NCI-H1092 (cell line): ENCODE results near the gene PARD6B.
"Not testable (repeated sequence)": the region's sequence is repeated elsewhere in the genome, so short reads cannot be mapped to it uniquely, and the experiment has no call there.

Experiments used
- DNase-seq: peaks from one replicate; lab custom pipeline; 2025; lab: John Stamatoyannopoulos, UW

The PARD6B gene

DNA sequence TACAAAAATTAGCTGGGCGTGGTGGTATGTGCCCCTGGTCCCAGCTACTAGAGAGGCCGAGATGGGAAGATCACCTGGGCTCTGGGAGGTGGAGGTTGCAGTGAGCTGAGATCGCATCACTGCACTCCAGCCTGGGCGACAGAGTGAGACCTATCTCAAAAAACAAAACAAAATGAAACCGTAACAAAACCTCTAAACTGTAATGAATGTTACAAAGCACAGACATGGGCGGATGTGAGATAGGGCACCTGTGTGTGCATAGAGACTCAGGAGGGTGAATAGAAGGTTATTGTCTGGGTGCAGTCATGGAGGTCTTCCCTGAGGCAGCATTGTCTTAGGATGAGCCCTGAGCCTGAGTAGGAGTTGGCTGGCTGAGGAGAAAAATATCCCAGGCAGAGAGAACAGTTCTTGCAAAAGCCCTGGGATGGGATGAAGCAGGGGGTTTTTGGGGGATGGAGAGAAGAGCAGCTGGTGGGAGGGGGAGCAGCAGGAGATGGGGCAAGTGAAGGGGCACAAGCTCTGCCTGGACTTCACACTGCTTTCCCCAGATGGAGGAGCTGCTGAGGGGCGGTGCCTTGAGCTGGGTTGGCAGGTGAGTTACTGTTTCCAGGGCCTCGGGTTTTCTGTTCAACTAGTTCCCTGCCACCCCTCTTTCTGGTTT is 68.6 kb downstream of the PARD6B start:
- DNase-seq, result no peak

DNA sequence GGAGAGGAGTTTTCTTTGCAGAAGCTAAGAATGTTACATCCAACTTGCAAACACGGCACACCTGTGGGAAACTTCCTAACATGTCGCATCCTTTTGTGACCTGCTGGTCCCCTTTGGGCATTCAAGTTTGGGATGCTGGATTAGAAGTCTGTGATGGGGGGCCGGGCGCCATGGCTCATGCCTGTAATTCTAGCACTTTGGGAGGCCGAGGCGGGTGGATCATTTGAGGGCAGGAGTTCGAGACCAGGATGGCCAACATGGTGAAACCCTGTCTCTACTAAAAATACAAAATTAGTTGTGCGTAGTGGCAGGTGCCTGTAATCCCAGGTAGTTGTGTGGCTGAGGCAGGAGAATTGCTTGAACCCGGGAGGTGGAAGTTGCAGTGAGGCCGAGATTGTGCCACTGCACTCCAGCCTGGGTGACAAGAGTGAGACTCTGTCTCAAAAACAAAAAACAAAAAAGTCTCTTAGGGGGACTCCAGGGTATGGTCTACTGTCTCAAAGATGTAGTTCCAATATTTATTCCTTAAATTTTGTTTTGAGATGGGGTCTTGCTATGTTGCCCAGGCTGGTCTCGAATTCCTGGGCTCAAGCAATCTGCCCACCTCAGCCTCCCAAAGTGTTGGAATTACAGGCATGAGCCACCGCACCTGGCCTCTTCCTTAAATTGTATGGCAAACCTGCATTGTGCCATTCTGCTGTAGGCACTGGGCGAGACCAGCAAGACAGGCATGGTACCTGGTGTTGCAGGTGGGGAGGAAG is 69.8 kb downstream of the PARD6B start:
- not testable (repeated sequence) for DNase-seq

DNA sequence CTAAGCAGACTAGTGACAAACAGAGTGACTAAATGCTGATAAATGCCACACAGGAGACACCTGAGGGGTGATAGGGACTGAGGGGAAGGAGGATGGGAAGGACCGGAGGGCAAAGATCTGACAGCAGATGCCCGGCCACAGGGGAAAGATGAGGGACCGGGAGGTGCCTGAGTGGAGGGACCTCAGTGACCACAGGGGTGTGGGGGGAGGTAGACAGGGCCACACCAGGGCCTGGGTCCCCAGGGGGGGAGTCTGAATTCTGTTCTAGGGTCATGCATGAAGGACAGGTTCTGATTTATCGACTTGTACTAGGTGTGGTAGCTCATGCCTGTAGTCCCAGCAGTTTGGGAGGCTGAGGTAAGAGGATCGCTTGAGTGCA is 70.4 kb downstream of the PARD6B start:
- no peak for DNase-seq

DNA sequence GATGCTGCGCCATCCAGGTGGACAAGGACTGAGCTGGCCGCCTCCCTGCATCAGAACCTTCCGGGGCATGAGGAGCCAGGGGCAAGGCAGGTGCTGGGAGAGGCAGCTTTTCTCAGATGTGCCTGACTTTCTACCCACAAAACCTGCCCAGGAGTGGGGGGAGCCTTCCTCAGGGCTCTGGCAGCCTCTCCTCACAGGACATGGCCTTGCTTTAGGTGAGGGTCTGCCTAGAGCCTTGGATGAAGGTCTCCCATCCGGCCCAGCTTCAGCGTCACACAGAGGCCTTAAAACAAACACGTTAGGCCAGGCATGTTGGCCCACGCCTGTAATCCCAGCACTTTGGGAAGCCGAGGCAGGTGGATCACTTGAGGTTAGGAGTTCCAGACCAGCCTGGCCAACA is 70.9 kb downstream of the PARD6B start:
- DNase-seq, result no peak

DNA sequence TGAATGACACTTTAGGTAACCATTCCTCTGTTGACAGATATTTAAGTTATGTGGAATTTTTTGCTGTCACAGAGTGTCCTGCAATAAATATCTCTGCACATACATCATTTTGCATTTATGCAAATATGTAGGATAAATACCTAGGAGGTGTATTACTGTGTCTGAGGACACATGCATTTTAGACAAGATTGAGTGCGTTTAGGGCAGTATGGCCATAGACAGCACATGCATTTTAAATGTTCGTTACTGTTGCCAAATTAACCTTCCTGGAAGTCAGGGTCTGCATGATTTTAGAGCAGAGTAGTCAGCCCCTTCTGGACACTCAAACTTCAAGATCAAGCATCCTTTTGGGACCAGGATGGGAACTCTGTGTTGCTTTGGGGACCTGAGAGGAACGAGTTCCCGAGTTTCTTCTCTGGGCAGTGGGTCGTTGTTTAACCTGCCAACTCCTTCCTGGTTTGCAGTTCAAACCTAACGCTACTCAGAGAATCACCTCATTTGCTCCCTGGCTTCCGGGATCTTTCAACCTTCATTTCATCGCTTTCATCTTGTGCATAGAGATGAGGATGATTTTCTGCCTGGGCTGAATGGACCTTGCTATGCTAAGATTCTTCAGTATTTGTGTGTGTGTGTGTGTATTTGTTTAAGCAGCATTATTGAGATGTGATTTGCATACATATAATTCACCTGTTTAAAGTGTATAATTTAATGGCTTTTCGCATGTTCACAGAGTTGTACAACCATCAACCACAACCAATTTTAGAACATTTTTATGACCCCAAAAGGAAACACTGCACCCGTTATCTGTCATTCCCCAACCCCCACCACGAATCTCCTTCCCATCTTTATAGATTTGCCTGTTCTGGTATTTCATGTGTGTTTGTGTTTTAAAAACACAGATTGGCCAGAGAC is 73.3 kb downstream of the PARD6B start:
- no peak for DNase-seq

DNA sequence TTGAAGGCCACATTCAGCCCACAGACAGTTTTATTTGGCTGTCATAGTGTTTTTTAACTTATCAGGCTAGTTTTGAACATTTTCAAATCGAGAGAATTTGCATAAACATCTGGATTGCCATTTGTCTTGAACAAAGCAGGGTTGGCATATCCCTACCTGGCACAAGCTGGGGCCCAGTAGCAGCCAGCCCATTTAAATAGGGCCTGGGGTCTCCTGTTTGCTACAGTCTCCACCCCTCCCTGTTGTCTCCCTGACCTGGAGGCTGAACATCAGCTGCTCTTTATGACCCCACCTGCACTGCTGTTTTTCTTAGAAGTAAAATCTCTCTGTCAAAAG is 73.9 kb downstream of the PARD6B start:
- no peak for DNase-seq

DNA sequence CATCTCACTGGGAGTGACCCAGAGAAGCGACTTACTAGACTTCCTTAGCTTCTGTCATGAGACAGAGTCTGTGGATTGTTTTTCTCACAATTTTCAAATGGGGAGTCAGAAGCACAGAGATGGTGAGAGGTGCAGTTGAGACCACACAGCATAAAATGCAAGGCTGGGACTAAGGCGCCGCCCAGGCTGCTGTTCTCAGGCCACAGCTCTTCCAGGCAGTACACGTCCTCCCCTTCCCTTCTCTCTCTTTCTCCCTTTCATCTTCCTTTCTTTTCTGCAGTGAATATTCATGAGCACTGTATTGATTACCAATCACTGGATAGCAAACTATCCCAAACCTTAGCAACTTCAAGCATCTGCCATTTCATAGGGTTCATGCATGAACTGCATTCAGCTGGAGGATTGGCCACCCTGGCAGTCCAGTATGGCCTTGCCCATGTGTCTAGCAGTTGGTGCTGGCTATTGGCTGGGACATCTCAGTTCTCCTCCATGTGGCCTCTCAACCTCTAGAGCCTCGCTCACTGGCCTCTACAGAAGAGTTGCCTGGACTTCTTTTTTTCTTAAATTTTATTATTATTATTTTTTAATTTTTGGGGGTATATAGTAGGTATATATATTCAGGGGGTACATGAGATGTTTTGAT is 74.9 kb downstream of the PARD6B start:
- DNase-seq, result no peak
